Measurements from ENCODE around the gene NFYB.

- TF ChIP-seq, protein P1, sequence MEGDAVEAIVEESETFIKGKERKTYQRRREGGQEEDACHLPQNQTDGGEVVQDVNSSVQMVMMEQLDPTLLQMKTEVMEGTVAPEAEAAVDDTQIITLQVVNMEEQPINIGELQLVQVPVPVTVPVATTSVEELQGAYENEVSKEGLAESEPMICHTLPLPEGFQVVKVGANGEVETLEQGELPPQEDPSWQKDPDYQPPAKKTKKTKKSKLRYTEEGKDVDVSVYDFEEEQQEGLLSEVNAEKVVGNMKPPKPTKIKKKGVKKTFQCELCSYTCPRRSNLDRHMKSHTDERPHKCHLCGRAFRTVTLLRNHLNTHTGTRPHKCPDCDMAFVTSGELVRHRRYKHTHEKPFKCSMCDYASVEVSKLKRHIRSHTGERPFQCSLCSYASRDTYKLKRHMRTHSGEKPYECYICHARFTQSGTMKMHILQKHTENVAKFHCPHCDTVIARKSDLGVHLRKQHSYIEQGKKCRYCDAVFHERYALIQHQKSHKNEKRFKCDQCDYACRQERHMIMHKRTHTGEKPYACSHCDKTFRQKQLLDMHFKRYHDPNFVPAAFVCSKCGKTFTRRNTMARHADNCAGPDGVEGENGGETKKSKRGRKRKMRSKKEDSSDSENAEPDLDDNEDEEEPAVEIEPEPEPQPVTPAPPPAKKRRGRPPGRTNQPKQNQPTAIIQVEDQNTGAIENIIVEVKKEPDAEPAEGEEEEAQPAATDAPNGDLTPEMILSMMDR (IDR thresholded peaks at IDR 0.05) = no peak
- no peak for TF ChIP-seq EZH2 (IDR thresholded peaks at IDR 0.05; ENCODE audit: borderline replicate concordance, insufficient read depth, low read depth, low read length, poor library complexity, severe bottlenecking)
Observed at GRCh38 chr12:104147346-104147745, 9.3 kb upstream of the NFYB start.

Data from B cell (primary cell).